Measurements from ENCODE around the gene GOSR1. TPM values are rescaled to one million over a fixed set of nuclear protein-coding genes. Genes with fewer than 3 reads are reported as not detected.

The GOSR1 gene
- total RNA-seq, 1 experiment from 2014 or later: 86.5 TPM

- ChIA-PET CTCF (no interaction called here), POLR2A (no interaction called here)
- no peaks in the 10 kb centered on the region for H3K4me1 Mint-ChIP-seq (ENCODE audit: low read depth, unreplicated experiment)
- no peak for TF ChIP-seq CTCF (IDR thresholded peaks at IDR 0.05; ENCODE audit: insufficient read depth in 1 of 2, low read depth in 1 of 2, low read length in 1 of 2, severe bottlenecking in 1 of 2, unreplicated experiment in 1 of 2)
- H3K36me3 ChIP-seq (ENCODE audit: control insufficient read depth, insufficient read depth, low read length): 0 out of 2 replicates have a peak, but pooled peaks cover 2% of the 10 kb centered on the region
- no peak overlapping the region for H3K4me3 Mint-ChIP-seq (ENCODE audit: unreplicated experiment)
- no peaks in the 10 kb centered on the region for H3K4me1 ChIP-seq
- no peaks in the 10 kb centered on the region for H3K27me3 ChIP-seq (replicated peaks; ENCODE audit: control insufficient read depth, insufficient read depth, low read length)
- intact Hi-C loops (cut with micrococcal nuclease; ENCODE audit: unreplicated experiment): no loop called here
- no peak overlapping the region for H3K4me3 ChIP-seq (ENCODE audit: low read depth, low read length)
- peaks cover 46% of the 10 kb centered on the region for H3K36me3 Mint-ChIP-seq (ENCODE audit: insufficient read depth, unreplicated experiment)
- no peaks in the 10 kb centered on the region for H3K27me3 Mint-ChIP-seq (ENCODE audit: insufficient read depth, unreplicated experiment)
- DNase-seq: no peak
- H3K27ac Mint-ChIP-seq (ENCODE audit: unreplicated experiment): no peak overlapping the region
- H3K9me3 Mint-ChIP-seq (ENCODE audit: unreplicated experiment): no peaks in the 10 kb centered on the region
- no peaks in the 10 kb centered on the region for H3K9me3 ChIP-seq
- no TSS peak for BruUV-seq (replicated peaks)
Observed at GRCh38 chr17:30514895-30515596, 37.8 kb downstream of the GOSR1 start.

GRCh38 chr17:30517786-30518185, 40.6 kb downstream of the GOSR1 start:
- Histone ChIP-seq H3K36me3 (ENCODE audit: control insufficient read depth, insufficient read depth, low read length) (peaks cover 10% of the 10 kb centered on the region), H3K4me1 (no peaks in the 10 kb centered on the region), H3K9me3 (no peaks in the 10 kb centered on the region), H3K27me3 (replicated peaks; ENCODE audit: control insufficient read depth, insufficient read depth, low read length) (no peaks in the 10 kb centered on the region), H3K4me3 (ENCODE audit: low read depth, low read length) (no peak overlapping the region)
- peaks cover 73% of the 10 kb centered on the region for H3K36me3 Mint-ChIP-seq (ENCODE audit: insufficient read depth, unreplicated experiment)
- intact Hi-C loops (cut with micrococcal nuclease; ENCODE audit: unreplicated experiment): no loop called here
- no TSS peak for BruUV-seq (replicated peaks)
- DNase-seq: no peak
- POLR2A ChIA-PET: no interaction called here
- CTCF ChIA-PET: no interaction called here
- no peaks in the 10 kb centered on the region for H3K9me3 Mint-ChIP-seq (ENCODE audit: unreplicated experiment)
- H3K27ac Mint-ChIP-seq (ENCODE audit: unreplicated experiment): no peak overlapping the region
- TF ChIP-seq CTCF (IDR thresholded peaks at IDR 0.05; ENCODE audit: insufficient read depth in 1 of 2, low read depth in 1 of 2, low read length in 1 of 2, severe bottlenecking in 1 of 2, unreplicated experiment in 1 of 2): no peak
- H3K4me3 Mint-ChIP-seq (ENCODE audit: unreplicated experiment): no peak overlapping the region
- no peaks in the 10 kb centered on the region for H3K4me1 Mint-ChIP-seq (ENCODE audit: low read depth, unreplicated experiment)
- H3K27me3 Mint-ChIP-seq (ENCODE audit: insufficient read depth, unreplicated experiment): no peaks in the 10 kb centered on the region

- no peak for TF ChIP-seq CTCF (IDR thresholded peaks at IDR 0.05; ENCODE audit: insufficient read depth in 1 of 2, low read depth in 1 of 2, low read length in 1 of 2, severe bottlenecking in 1 of 2, unreplicated experiment in 1 of 2)
- DNase-seq: no peak
- Histone ChIP-seq H3K36me3 (ENCODE audit: control insufficient read depth, insufficient read depth, low read length) (peaks cover 10% of the 10 kb centered on the region), H3K9me3 (no peaks in the 10 kb centered on the region), H3K4me1 (no peaks in the 10 kb centered on the region), H3K4me3 (ENCODE audit: low read depth, low read length) (no peak overlapping the region), H3K27me3 (replicated peaks; ENCODE audit: control insufficient read depth, insufficient read depth, low read length) (no peaks in the 10 kb centered on the region)
- POLR2A ChIA-PET: no interaction called here
- H3K36me3 Mint-ChIP-seq (ENCODE audit: insufficient read depth, unreplicated experiment): peaks cover 82% of the 10 kb centered on the region
- H3K27ac Mint-ChIP-seq (ENCODE audit: unreplicated experiment): no peak overlapping the region
- no peaks in the 10 kb centered on the region for H3K4me1 Mint-ChIP-seq (ENCODE audit: low read depth, unreplicated experiment)
- no peak overlapping the region for H3K4me3 Mint-ChIP-seq (ENCODE audit: unreplicated experiment)
- CTCF ChIA-PET: no interaction called here
- H3K27me3 Mint-ChIP-seq (ENCODE audit: insufficient read depth, unreplicated experiment): no peaks in the 10 kb centered on the region
- no peaks in the 10 kb centered on the region for H3K9me3 Mint-ChIP-seq (ENCODE audit: unreplicated experiment)
- BruUV-seq (replicated peaks): no TSS peak
- intact Hi-C loops (cut with micrococcal nuclease; ENCODE audit: unreplicated experiment): no loop called here
Observed at GRCh38 chr17:30519166-30519565, 42.0 kb downstream of the GOSR1 start.
